ENCODE measurements around the gene AGAP1.

The AGAP1 gene

GRCh38 chr2:235665661-235666212 is 171.9 kb downstream of the AGAP1 start:
- Histone ChIP-seq H3K4me3 (ENCODE audit: low read depth, low read length) (no peak overlapping the region), H3K36me3 (replicated peaks) (no peaks in the 10 kb centered on the region), H3K27ac (no peak overlapping the region), H3K27me3 (replicated peaks) (no peaks in the 10 kb centered on the region)
- DNase-seq, result no peak
- in situ Hi-C loops (cut with HindIII; ENCODE audit: low pct_ligation_motif_present, low sequenced_read_pairs), result no loop called here
- no peak for TF ChIP-seq CTCF (IDR thresholded peaks at IDR 0.05; ENCODE audit: low read depth, low read length, missing control alignments)

- H3K27ac ChIP-seq, result no peak overlapping the region
- TF ChIP-seq CTCF (IDR thresholded peaks at IDR 0.05; ENCODE audit: low read depth, low read length, missing control alignments), result no peak
- H3K27me3 ChIP-seq (replicated peaks), result no peaks in the 10 kb centered on the region
- no peak overlapping the region for H3K4me3 ChIP-seq (ENCODE audit: low read depth, low read length)
- DNase-seq, result peak; percentile 79
- H3K36me3 ChIP-seq (replicated peaks), result no peaks in the 10 kb centered on the region
- in situ Hi-C loops (cut with HindIII; ENCODE audit: low pct_ligation_motif_present, low sequenced_read_pairs), result no loop called here
Observed at GRCh38 chr2:235666213-235666781, 172.5 kb downstream of the AGAP1 start.

- TF ChIP-seq CTCF (IDR thresholded peaks at IDR 0.05; ENCODE audit: low read depth, low read length, missing control alignments), result no peak
- no peak overlapping the region for H3K4me3 ChIP-seq (ENCODE audit: low read depth, low read length)
- no peaks in the 10 kb centered on the region for H3K27me3 ChIP-seq (replicated peaks)
- DNase-seq, result no peak
- H3K27ac ChIP-seq, result no peak overlapping the region
- no peaks in the 10 kb centered on the region for H3K36me3 ChIP-seq (replicated peaks)
- in situ Hi-C loops (cut with HindIII; ENCODE audit: low pct_ligation_motif_present, low sequenced_read_pairs), result no loop called here
Observed at GRCh38 chr2:235668782-235669181, 174.9 kb downstream of the AGAP1 start.

GRCh38 chr2:235669269-235669831 is 175.5 kb downstream of the AGAP1 start:
- no peaks in the 10 kb centered on the region for H3K27me3 ChIP-seq (replicated peaks)
- H3K4me3 ChIP-seq (ENCODE audit: low read depth, low read length), result peak overlapping the region; percentile 35
- TF ChIP-seq CTCF (IDR thresholded peaks at IDR 0.05; ENCODE audit: low read depth, low read length, missing control alignments), result no peak
- no peak overlapping the region for H3K27ac ChIP-seq
- DNase-seq, result peak; percentile 36
- in situ Hi-C loops (cut with HindIII; ENCODE audit: low pct_ligation_motif_present, low sequenced_read_pairs), result no loop called here
- no peaks in the 10 kb centered on the region for H3K36me3 ChIP-seq (replicated peaks)

DNA sequence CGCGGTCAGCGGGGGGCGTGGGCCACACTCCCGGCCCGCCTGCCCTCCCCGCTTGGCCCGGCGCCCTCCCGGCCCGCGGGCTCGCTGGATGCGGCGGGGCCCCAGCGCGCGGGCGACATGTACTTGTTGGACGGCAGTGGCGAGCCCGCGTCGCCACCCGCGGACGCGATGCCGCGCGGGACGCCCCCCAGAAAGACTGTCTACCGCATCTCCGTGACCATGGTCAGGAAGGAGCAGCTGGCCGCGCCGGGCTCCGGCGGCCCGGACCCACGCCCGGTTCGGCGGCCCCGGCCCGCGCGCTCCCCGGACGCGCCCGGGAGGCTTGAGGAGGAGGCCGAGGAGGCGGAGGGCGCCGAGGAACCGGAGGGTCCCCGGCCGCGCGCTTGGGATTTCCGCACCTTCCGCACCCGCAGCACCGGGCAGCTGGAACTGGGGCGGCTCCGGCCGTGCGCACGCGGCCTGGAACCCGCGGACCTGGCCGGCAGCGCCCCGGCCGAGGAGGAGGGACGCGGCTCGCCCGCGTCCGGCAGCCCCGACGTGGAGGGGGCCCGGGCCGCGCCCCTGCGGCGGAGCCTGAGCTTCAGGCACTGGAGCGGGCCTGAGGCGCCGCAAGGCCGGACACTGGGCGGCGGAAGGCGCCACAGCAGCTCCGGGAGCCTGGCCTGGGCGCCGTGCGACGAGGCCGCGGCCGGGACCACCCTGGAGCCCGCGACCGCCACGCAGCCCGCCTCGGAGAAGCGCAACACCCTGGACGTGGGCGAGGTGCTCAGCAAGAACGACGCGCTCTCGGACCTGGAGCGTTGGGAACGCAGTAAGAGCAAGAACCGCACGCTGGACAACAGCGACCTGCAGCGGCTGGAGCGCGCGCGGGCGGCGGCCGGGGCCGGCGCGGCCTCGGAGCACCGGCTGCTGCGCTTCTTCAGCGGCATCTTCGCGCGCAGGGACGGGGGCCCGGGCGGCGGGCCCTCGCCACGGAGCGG is 176.4 kb downstream of the AGAP1 start:
- H3K4me3 ChIP-seq (ENCODE audit: low read depth, low read length), result peak overlapping the region; percentile 32
- H3K36me3 ChIP-seq (replicated peaks), result no peaks in the 10 kb centered on the region
- peak; percentile 70 for DNase-seq
- no peaks in the 10 kb centered on the region for H3K27me3 ChIP-seq (replicated peaks)
- TF ChIP-seq CTCF (IDR thresholded peaks at IDR 0.05; ENCODE audit: low read depth, low read length, missing control alignments), result peak; percentile 64
- in situ Hi-C loops (cut with HindIII; ENCODE audit: low pct_ligation_motif_present, low sequenced_read_pairs), result no loop called here
- H3K27ac ChIP-seq, result no peak overlapping the region

All from brain microvascular endothelial cell (primary cell).